Astrocyte (in vitro differentiated cells and primary cell): ENCODE data around the gene FGD5.

Source experiments
- CTCF ChIP-seq: IDR thresholded peaks from 2 replicates; pipeline ENCODE4 v1.5.1; 2011; ENCODE audit warnings: low read depth, mild to moderate bottlenecking, inconsistent platforms, low read length, moderate library complexity; ENCODE audit not compliant: insufficient read depth
- EZH2 ChIP-seq: IDR thresholded peaks from 2 replicates; pipeline ENCODE4 v1.6.1; 2012; ENCODE audit warnings: mild to moderate bottlenecking, low read length, inconsistent platforms; ENCODE audit not compliant: insufficient read depth

- TF ChIP-seq CTCF (no peak), EZH2 (no peak)
Measured at GRCh38 chr3:14784087-14784681, 34.6 kb upstream of the FGD5 start.
